Measurements from ENCODE around the gene RNFT2.

DNA sequence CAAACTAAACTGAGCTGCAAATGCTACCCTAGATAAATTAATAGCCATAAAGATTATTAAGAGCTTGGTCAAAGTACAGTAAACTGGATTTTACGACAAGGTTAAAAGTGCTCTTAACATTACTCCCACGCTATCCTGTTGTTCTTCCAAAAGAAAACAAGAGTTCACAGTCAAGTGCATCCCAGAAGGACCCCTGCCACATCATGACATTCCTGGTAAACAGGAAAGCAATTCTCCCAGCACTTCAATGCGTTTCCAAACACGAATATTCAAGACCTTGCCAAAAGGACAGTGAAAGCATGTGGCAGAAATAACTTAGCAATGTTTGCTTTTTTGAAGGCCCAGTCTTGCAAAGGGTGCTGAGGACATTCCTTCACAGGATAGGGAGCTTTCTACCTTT is 11.4 kb upstream of the RNFT2 start:
- TF ChIP-seq, protein P1, sequence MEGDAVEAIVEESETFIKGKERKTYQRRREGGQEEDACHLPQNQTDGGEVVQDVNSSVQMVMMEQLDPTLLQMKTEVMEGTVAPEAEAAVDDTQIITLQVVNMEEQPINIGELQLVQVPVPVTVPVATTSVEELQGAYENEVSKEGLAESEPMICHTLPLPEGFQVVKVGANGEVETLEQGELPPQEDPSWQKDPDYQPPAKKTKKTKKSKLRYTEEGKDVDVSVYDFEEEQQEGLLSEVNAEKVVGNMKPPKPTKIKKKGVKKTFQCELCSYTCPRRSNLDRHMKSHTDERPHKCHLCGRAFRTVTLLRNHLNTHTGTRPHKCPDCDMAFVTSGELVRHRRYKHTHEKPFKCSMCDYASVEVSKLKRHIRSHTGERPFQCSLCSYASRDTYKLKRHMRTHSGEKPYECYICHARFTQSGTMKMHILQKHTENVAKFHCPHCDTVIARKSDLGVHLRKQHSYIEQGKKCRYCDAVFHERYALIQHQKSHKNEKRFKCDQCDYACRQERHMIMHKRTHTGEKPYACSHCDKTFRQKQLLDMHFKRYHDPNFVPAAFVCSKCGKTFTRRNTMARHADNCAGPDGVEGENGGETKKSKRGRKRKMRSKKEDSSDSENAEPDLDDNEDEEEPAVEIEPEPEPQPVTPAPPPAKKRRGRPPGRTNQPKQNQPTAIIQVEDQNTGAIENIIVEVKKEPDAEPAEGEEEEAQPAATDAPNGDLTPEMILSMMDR (conservative IDR thresholded peaks at IDR 0.05; ENCODE audit: low read depth, low read length) = no peak
- TF ChIP-seq EZH2phosphoT487 (IDR thresholded peaks at IDR 0.05; ENCODE audit: borderline replicate concordance, low read length) = no peak

Measured in PC-3 (cell line).